GM19099 (cell line): ENCODE results near the gene RTP3.

Experiments used
- POLR2A ChIP-seq: IDR thresholded peaks from 3 replicates; pipeline ENCODE4 v1.6.1; 2011; ENCODE audit warnings: low read depth; ENCODE audit not compliant: insufficient read length; ENCODE audit errors: extremely low read depth

Gene RTP3

GRCh38 chr3:46495901-46496456 lies 1.8 kb upstream of the RTP3 start:
- no peak for TF ChIP-seq POLR2A

GRCh38 chr3:46496746-46497555 lies 825 bp upstream of the RTP3 start:
- TF ChIP-seq POLR2A, result no peak

- TF ChIP-seq POLR2A, result no peak
Observed at GRCh38 chr3:46498916-46499519, 1.2 kb downstream of the RTP3 start.

GRCh38 chr3:46500656-46501635 lies 3.2 kb downstream of the RTP3 start:
- no peak for TF ChIP-seq POLR2A

GRCh38 chr3:46501702-46502101 lies 3.9 kb downstream of the RTP3 start:
- TF ChIP-seq POLR2A, result no peak

- TF ChIP-seq POLR2A, result no peak
Observed at GRCh38 chr3:46503200-46503874, 5.6 kb downstream of the RTP3 start.

GRCh38 chr3:46504789-46505188 lies 7.0 kb downstream of the RTP3 start:
- TF ChIP-seq POLR2A, result no peak

GRCh38 chr3:46505953-46506352 lies 8.2 kb downstream of the RTP3 start:
- TF ChIP-seq POLR2A, result no peak

- no peak for TF ChIP-seq POLR2A
Observed at GRCh38 chr3:46506526-46506925, 8.8 kb downstream of the RTP3 start.

- no peak for TF ChIP-seq POLR2A
Observed at GRCh38 chr3:46508850-46509591, 11.2 kb downstream of the RTP3 start.

GRCh38 chr3:46509661-46510187 lies 11.9 kb downstream of the RTP3 start:
- TF ChIP-seq POLR2A, result no peak

GRCh38 chr3:46512191-46512749 lies 14.5 kb downstream of the RTP3 start:
- no peak for TF ChIP-seq POLR2A

GRCh38 chr3:46516521-46516920 lies 18.7 kb downstream of the RTP3 start:
- no peak for TF ChIP-seq POLR2A
